ENCODE data around the gene GTF2F2.

DNA sequence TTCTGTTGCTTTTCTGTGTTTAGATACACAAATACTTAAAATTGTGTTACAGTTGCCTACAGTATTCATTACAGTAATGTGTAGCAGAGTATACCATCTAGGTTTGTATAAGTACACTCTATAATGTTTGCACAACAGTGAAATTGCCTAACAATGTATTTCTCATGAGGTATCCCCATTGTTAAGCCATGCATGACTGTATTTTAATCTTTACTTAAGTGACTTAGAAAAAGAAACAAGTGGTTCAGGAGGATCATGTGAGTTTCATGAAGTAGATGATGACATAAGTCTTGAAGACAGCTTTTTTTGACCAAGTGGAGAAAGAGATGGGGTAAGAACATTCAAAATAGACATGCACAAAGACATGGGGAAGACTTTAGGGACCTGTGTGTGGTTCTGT, 88.9 kb downstream of the GTF2F2 start:
- TF ChIP-seq, protein P1, sequence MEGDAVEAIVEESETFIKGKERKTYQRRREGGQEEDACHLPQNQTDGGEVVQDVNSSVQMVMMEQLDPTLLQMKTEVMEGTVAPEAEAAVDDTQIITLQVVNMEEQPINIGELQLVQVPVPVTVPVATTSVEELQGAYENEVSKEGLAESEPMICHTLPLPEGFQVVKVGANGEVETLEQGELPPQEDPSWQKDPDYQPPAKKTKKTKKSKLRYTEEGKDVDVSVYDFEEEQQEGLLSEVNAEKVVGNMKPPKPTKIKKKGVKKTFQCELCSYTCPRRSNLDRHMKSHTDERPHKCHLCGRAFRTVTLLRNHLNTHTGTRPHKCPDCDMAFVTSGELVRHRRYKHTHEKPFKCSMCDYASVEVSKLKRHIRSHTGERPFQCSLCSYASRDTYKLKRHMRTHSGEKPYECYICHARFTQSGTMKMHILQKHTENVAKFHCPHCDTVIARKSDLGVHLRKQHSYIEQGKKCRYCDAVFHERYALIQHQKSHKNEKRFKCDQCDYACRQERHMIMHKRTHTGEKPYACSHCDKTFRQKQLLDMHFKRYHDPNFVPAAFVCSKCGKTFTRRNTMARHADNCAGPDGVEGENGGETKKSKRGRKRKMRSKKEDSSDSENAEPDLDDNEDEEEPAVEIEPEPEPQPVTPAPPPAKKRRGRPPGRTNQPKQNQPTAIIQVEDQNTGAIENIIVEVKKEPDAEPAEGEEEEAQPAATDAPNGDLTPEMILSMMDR (IDR thresholded peaks at IDR 0.05 in 4 of 5, conservative IDR thresholded peaks at IDR 0.05 in 1 of 5), result no peak
- TF ChIP-seq POLR2A (IDR thresholded peaks at IDR 0.05), result no peak
